GM21723 (cell line): Measurements from ENCODE around the gene NIPAL3.

Source experiments
- ATAC-seq: cut with Tn5 transposase; IDR thresholded peaks from one replicate; pipeline ENCODE4 v1.9.1; 2021; ENCODE audit warnings: mild to moderate bottlenecking, moderate library complexity; ENCODE audit not compliant: unreplicated experiment

The NIPAL3 gene

DNA sequence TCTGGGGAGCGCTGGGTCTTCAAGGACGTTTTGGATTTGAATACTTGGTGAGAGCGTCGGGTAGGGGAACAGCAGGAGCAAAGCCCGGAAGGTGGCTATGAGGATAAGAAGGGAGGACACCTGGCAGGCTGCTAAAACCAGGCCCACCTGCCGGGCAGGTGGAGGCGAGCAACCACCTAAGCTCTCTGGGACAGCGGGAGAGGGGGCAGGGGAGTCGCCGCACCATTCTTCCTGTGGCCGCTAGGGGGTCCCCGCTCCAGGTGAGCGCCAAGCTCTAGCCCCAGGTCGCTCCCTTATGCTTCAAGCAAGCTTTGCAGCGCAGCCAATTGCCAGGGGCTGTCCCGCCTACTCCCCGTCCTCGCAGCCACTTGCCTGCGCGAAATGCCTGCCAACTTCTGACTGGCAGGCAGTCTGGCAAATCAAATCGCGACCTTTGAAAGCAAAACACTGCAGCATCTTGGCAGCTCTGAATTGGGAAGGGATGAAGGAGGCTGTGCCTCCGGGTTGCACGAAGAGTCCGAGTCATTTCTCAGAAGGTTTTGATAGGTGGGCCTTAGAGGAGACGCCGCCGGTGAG, at the start of gene NIPAL3:
Gene NIPAL3, plus strand, starts transcription at position 469 of the 576 bp plus-strand sequence. CDS start 3,746 bp downstream, outside the sequence.
- peak; percentile 90 for ATAC-seq

DNA sequence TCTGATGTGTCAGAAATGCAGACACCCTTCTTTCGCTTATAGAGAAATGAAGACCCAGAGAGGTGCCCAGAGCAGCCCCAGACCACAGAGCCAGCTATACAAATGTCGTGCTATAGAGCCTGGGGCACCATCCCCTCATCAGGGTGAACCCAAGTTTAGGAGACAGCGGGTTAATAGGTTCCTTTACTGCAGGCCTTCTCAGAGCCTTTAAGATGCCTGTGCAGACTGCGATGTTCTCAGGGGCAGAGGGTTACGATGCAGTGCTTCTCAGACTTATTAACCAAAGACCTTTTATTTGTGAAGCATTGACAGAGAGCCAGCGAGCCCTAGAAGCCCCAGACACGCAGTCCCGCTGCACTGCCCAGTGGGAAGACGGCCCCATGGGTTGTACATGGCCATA, 48.9 kb upstream of the NIPAL3 start:
- no peak for ATAC-seq

DNA sequence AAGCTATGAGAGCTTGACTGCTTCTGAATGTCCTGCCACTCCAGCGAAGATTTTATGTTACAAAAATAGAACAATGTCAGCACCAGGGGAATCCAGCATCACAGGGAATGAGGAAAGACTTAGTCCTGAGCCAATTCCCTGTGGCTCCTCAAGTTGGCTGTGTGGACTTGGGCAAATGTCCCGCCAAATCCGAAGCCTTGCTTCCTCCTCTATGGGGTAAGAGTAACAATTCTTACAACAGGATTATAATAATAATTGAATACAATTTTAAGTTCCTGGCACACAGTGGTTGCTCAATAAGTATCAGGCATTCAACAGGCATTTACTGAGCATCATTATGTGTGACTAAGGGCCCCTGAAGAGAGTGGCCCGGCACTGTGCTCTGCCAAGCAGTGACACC, 46.4 kb upstream of the NIPAL3 start:
- ATAC-seq: no peak

DNA sequence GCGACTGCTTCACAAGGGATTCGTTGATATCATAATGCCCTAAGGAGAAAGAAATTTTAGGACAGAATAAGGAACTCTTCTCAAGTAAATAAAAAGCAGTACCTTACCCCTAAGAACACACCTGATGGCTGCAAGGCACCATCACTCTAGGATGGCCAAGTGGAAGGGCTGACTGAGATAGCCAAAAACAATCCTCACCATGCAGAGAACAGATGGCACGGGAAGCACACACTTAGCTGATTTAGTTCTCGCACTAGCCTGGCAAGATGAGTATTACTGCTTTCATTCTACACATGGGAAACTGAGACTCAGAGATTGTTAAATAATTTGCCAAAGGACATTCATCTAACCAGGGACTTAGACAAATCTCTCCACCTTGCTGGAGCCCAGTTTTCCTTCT, 45.8 kb upstream of the NIPAL3 start:
- ATAC-seq: no peak

DNA sequence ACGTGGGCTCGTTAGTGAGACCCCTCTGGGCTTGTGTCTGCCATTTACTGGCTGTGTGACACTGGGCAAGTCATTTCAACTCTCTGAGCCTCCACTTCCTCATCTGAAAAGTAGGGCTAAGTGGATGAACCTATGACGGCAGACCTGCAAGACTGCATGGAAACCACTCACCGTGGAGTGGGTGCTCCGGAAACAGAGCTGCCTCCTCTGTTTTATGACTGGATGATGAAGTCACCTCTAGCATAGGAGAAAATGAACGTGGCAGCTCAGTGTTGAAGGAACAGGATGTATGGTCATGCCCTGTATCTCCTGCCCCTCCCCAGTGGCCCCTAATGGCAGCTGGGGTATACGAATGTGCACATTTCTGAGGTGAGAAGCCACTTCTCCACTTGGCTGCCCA, 42.6 kb upstream of the NIPAL3 start:
- ATAC-seq: no peak

DNA sequence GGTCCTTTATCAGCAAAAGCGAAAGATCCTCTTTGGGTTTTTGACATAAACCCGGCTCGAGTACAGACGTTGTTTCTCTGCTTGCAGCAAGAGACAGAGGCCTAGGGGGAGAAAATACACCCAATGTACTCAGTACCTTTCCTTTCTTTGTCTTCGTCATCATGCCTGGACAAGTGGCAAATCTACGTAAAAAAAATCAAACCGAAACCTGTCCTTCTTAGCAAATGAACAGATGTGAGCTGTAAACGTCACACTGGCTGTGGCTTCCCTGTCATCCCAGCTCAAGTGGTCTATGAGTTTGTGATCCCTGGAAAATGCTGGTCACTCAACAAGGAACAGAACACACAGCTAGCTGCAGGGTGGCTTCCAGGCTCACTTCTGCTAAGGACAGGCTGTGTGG, 41.9 kb upstream of the NIPAL3 start:
- ATAC-seq: no peak

DNA sequence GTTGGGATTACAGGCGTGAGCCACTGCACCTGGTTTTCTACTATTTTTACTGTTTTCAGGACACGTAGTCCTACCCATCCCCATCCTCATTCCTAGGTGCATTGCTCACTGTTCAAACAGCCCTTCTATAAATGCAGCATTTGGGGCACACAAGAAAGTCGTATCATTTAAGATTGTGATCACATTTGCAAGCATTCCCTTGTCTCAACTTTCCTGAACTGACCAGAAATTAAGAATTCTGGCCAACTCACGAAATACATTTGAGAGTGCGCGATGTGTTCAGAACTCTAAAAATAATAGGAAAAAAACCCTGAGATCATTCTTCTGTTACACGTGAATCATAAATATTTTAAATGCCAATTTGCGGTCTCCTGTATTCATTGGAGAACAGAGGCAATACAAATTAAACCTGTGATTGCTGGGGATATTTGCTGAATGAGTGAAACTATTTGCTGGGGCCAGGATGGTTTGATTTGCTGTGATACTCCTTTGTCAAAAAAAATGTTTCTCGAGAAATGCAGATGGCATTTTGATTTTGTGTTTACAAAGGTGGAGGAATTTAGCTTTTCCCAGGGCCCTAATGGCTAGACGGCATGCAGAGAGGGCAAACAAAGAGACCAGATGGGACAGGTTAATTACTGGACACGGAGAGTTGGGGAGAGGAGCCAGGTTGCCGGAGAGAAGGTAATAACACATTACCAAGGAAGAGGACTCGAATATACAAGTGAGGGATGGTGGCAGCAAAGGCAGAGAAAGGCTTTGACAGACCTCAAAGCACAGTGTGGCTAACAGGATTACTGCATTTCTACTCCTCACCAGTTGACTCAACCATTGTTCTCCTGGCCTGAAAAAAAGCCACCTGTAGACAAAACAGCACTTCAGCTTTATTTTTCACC, 40.5 kb upstream of the NIPAL3 start:
- no peak for ATAC-seq

DNA sequence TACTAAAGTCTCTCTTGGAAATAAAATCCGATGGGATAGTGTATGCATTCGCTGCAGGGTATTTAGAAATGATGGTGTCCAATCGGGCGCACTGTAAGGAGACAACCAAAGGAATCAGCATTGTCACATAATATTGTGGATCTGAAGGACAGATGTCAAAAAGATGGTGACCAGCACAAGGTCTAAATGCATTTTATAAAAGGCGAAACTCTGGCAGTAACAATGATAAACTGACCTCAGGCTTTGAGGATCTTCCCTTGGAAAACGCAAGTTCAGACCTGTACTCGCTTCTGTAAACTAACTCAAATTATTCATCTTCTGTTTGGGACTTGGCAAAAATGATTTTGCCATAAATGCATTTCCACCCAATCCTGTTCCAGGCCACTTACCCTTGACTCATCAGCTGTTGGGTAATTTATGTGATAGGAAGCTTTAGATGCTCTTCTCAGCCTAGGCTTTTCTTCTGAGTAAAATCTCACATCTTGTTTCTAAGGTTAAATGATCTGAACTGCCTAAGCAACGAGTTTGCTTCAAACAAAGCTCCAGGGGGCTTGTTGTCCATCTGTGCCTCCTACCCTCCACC, 35.8 kb upstream of the NIPAL3 start:
- ATAC-seq: no peak

DNA sequence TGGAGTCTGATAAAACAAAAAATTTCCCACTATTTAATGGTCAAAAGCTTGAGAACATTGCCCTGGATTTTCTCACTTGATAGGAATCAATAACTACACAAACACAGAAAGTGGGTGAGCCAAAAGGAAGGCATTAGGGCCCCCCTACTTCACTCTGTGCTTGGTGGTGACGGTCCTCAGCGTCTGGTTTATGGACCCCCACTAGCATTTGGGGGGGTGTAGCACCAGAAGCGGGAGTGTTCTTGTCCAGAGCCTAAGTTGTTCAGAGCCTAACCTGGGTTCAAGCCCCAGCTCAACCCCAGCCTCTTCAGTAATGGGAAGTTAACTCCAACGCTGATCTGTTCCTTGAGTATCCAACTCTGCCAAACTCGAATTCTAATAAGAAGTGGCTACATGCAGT, 35.1 kb upstream of the NIPAL3 start:
- ATAC-seq: no peak

DNA sequence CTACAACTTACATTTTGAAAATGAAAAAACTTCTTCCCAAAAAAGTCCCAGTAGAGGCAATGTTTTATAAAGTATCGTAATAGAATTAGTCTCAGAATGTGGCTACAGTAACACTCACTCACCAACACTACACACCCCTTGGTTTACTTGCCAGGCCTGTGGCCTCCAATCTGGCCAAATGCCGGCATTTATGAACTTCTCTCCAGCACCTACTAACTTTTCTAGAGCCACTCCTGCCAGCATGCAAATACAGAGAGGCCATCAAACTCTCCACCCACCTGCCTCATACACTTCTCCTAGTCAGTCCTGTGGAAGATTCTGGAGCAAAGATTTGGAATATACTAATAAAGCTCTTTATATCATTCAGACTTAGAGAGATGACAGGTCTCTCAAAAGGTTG, 34.3 kb upstream of the NIPAL3 start:
- no peak for ATAC-seq

DNA sequence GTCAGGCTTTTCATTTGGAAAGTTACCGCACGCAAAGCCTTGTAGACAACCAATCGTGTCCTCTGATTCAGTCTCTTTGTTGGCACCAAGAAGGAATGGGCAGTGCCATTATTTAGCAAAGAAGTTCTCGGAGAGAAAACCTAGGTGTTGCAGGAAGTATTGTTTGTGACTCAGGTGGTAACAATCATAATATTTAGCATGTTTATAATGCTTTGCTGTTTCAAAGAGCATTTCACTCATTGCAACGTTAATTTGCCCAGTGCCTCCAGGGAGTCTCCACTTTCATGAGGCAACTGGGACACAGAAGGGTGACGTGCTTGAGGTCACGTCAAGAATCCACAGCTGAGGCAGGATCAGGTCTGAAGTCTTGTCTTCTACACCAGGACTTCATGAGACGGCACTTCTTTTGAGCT, 33.4 kb upstream of the NIPAL3 start:
- ATAC-seq: no peak

DNA sequence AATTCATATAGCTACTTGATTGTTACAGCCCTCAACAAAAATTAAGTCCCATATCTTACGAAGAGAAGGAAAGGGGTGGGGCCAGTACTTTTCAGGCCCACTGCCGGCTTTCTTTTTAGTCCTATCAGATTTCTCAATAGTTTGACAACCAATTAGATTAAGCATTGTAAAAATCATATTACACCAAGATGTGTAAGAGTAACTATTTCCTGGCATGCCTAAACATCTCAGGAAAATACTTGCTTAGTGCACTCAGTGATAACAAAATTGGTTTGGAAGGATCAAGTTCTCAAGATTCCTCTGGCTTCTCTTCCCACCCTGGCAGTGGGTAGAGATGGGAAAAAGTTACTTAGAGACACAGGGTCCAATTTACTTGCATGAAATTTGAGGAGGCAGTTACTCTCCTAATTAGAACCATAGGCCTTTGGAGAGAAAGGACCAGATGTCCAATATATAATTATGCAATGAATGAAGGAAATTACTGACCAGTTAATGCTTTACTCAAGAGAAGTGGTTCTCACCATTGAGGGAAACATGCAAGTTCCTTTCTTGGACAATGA, 32.1 kb upstream of the NIPAL3 start:
- ATAC-seq: no peak

DNA sequence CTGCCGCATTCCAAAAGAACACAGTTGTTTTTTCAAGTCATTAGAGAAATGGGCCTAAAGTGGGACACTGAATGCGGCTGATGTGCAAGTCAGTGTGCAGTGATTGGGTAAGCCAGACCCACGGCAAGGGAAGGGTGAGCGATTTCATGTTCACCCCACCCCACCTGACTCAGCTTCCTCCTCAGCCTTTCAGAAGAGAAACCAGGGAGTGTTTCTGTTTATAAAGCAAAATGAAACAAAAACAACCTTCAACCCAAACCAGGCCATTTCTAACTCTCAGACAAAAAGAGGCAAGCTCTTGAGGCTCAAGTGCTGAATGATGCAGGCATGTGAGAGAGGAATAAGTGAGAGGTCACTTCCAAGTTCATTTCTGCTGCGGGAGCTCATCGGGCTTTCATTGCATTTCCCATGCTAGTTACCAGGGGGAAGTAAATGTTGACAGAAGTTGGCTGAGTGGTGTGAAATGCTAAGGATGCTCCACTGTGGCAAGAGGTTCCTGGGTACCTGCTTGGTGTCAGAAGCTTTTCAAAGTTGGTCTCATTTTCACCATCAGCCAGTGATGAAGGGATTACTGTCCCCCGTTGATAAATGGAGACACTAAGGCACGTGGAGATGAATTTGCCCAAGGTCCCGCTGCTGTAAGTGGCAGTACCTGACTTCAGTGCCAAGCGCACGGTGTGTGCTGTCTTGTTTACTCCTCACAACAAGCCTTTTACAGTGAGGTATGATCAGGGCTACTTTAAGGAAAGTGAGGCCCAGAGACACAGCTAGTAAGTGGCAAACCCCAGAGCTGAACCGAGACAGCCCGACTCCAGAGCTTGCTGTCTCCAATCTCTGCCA, 31.1 kb upstream of the NIPAL3 start:
- ATAC-seq: no peak

DNA sequence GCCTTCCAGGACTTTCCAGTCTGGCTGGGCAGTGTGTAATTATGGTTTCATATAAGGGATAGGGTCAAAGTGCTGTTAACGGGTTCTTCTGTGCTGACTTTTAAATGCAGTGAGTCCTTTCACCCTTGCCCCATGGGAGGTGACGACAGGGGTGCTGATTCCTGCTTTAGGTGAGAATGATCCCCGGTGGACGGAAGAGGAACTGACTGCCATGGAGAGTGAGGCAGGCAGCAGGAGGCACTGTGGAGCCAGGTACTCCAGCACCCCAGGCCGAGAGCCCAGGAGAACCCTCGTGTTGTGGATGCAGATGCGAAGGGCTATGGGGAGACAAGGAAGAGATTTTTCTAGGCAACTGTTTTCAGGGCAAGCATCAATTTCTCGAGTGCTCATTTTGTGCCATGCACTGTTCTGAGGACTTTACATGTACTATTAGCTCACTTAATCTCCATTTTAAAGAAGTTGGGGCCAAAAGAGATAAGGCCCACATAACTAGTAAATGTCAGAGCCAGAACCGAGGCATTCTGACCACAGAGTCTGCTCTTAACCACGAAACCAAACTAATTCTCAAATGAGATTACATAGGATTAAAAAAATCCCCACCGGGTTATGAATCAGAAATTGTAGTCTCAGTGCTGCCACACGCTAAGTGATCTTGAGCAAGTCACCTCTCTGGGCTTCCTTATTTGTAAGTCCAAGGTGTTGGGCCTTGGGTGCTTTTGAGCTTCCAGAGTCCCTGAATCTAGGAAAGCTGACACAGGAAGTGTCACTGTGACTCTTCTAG, 30.3 kb upstream of the NIPAL3 start:
- no peak for ATAC-seq

DNA sequence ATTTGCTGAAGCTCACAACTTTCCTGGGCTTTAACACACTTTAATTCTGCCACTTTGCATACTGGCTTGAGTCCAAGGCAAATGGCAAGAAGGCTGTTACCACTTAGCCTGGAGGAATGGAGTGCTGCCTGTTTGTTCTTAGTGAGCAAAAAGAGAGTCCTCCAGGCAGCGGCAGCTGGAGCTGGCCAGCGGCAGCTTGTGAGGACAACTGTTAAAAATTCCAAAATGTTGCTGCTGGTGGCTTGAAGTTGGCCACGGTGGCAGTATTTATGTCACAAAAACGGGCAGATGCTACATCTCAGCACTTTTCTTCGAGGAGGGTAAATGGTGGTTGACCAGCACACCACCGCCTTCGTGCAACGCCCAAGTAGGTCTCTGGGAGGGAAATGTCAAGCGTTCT, 29.4 kb upstream of the NIPAL3 start:
- ATAC-seq: no peak

DNA sequence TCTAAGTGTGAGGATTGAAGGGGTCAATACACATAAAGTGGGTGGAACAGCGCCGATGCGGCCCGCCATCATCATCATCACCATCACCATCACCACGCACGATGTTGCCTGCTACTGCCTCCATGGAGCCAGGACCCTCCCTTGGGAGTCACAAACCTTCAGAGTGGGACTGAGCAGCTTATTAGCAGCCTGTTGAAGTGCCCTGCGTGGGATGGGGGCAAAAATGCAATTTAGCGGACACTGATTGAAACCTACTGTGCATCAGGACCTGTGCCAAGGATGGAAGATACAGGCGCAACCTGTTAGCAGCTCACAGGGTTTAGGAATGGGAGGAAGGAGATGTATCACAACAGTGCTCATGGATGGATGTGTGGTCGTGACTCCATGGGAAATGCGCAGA, 28.7 kb upstream of the NIPAL3 start:
- ATAC-seq: no peak

DNA sequence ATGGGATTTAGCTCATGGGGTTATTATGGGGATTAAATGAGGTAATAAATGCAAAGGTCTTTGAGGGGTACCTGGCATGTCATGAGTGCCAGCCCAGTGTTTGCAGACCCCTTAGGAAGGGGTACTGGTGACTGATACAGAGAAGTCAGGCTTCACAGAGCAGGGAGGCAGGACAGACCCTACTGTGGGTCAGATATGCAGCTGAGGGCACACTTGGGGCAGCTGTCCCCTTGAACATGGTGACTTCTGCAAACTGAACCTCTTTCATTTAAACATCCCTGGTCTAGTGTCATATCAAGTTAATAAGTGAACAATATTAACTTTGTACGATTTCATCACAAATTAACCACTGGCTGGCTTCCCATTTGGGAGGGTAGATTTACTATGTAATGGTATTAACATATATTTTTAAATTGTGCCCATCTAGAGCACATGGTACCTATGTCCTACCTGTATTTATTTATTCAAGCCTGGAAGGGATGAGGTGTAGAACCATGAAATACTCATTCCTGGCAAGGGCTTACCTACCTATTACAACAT, 27.9 kb upstream of the NIPAL3 start:
- ATAC-seq: no peak

DNA sequence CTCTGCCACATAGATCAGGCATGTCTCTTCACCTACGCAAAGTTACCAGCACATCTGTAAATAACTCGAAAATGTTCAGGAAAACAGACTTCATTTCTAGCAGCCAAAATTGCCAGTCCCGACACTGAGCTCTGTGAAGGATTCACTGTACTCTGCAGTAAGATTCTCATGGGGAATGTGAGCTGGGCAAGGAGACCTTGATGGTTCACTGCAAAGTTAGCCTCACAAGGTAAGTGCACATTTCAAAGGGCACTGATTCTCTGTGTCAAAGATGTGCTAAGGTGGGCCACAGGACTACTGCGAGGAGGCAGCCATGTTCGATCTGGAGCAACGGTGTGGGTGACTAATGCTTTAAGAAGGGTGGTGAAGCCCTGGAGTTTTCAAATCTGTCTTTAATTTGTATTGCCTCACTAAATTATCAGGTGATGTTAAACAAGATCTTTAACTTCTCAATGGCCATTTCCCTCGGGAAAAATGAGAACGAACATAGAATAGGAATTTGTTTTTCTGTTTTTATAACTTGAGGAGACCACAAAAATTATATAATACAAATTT, 27.2 kb upstream of the NIPAL3 start:
- no peak for ATAC-seq

DNA sequence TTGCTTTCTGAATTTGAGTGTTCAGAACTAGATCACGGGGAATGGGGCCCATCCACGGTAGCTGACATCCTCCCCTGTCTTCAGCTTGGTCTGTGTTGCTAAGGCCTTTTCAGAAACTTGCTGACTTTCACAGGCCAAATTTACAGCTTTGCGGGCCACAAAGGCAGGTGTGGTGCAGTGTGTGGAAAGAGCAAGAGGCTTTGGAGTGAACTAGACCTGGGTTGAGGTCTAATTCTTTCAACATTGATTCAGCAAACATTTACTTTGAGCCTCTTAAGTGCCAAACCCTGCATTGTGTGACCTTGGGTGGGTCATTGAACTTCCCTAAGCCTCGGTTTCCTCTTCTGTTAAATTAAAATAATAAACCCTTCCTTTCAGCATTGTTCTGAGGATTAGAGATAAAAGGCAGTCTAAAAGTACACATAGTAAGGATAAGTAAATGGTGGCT, 26.3 kb upstream of the NIPAL3 start:
- no peak for ATAC-seq
